ENCODE results near the gene GALNT7. TPM values are rescaled to one million over a fixed set of nuclear protein-coding genes. Genes with fewer than 3 reads are reported as not detected.
A peak's percentile ranks its signal among the peaks of the same experiment; 100 is the strongest.

Gene GALNT7
- total RNA-seq, 1 experiment from 2014 or later = 39.4 TPM

- DNase-seq = no peak
- Histone ChIP-seq H3K27me3 (ENCODE audit: control insufficient read depth, insufficient read depth, low read length) (no peaks in the 10 kb centered on the region), H3K4me3 (ENCODE audit: insufficient read depth, low read depth, low read length) (no peak overlapping the region), H3K36me3 (replicated peaks; ENCODE audit: control insufficient read depth, insufficient read depth, low read length) (no peaks in the 10 kb centered on the region)
Measured at GRCh38 chr4:173195109-173195508, 26.5 kb downstream of the GALNT7 start.

DNA sequence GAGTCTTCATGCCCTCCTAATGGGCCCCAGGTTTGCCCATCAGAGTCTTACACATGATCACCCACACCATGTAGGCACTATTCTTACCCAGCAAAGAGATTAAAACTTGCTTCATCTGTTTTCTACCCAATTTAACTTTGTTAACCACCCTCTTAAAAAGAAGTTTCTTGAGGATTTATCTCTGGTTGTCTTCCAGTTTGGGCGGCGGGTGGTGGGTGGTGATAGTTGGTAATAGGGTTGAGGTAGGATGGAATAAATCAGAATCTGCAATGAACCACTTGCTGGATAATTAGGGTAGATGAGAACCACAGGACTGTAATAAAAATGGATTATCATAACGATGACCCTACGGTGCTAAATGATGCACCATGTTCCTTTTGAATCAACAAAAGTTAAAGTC is 30.9 kb downstream of the GALNT7 start:
- Histone ChIP-seq H3K4me3 (ENCODE audit: insufficient read depth, low read depth, low read length) (no peak overlapping the region), H3K36me3 (replicated peaks; ENCODE audit: control insufficient read depth, insufficient read depth, low read length) (no peaks in the 10 kb centered on the region), H3K27me3 (ENCODE audit: control insufficient read depth, insufficient read depth, low read length) (no peaks in the 10 kb centered on the region)
- DNase-seq = no peak

DNA sequence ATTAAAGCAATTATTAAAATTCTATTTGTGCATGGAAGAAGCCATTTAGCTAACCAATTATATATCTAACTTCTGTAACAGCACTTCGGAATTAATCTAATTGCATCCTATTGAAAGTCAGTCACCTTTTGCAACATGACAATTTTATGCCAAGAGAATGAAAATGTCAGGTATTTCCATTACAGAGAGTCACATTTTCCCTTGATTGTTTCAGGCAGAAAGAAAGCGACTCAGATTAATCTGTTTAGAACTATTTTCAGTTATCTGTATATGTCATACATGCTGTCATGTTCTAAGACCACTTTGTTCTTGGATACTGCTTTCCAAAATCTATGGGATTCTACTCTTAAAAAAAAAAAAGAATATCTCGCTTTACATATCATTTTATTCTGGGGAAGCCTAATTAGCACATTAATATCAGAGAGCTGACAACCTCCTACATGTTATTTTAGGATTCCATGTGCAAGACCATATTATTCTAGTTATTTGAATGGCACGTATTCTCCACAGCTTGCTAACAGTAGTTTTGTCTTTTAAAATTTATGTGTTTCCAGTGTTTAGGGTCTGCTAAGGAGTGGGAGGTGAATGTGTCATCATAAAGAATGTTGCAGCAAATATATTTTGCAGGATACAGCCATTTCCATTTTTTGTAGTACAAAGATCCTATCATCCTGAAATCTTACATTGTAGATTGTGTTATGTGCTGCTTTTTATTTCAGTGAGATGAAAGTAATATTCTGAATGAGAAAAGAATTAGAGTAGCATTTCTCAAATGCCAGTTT is 31.7 kb downstream of the GALNT7 start:
- H3K36me3 ChIP-seq (replicated peaks; ENCODE audit: control insufficient read depth, insufficient read depth, low read length) = no peaks in the 10 kb centered on the region
- DNase-seq = no peak
- no peaks in the 10 kb centered on the region for H3K27me3 ChIP-seq (ENCODE audit: control insufficient read depth, insufficient read depth, low read length)
- H3K4me3 ChIP-seq (ENCODE audit: insufficient read depth, low read depth, low read length) = no peak overlapping the region

DNA sequence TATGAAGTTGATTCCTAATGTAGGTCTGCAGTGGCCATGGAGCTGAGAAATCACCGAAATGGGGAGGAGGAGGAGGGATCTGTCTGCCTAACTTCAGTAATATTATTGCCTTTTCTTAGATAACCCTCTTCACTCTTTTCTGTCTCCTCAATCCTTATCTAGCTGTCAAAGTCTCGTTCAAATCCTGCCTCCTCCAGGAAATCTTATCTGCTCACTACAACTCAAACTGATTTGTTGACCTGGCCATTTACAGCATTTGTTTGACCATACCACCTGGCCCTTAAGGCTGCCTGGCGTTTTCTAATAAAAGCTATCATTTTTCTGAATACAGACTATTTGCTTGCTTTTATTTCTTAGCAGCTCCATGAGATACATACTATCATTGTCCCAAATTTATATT is 33.8 kb downstream of the GALNT7 start:
- Histone ChIP-seq H3K27me3 (ENCODE audit: control insufficient read depth, insufficient read depth, low read length) (no peaks in the 10 kb centered on the region), H3K4me3 (ENCODE audit: insufficient read depth, low read depth, low read length) (no peak overlapping the region)
- no peak for DNase-seq

GRCh38 chr4:173205656-173206055 is 37.0 kb downstream of the GALNT7 start:
- DNase-seq = no peak
- Histone ChIP-seq H3K4me3 (ENCODE audit: insufficient read depth, low read depth, low read length) (no peak overlapping the region), H3K36me3 (replicated peaks; ENCODE audit: control insufficient read depth, insufficient read depth, low read length) (no peaks in the 10 kb centered on the region), H3K27me3 (ENCODE audit: control insufficient read depth, insufficient read depth, low read length) (no peaks in the 10 kb centered on the region)

More for the DNA sequence above, 33.8 kb downstream of the GALNT7 start:
- no peaks in the 10 kb centered on the region for H3K36me3 ChIP-seq (replicated peaks; ENCODE audit: control insufficient read depth, insufficient read depth, low read length)

DNA sequence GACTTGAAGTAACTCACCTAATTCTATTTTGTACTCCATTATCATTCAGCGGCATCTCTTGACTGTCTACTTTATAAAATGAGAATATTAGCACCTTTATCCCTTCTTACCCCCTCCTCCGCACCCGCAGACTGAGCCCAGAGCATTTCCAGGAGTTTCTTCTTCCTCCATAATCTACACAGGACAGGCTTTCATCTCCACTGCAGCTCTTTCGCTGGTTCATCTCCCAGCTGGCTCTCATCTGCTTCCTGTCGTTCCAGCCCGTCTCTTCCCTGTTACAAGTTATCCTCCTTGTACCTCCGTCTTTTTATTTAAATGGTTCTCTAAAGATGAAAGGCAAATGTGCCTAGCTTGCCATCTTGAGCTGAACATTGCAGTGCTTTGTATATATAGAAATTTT is 39.8 kb downstream of the GALNT7 start:
- H3K27me3 ChIP-seq (ENCODE audit: control insufficient read depth, insufficient read depth, low read length) = no peaks in the 10 kb centered on the region
- peak; percentile 32 for DNase-seq
- no peaks in the 10 kb centered on the region for H3K36me3 ChIP-seq (replicated peaks; ENCODE audit: control insufficient read depth, insufficient read depth, low read length)
- H3K4me3 ChIP-seq (ENCODE audit: insufficient read depth, low read depth, low read length) = no peak overlapping the region

DNA sequence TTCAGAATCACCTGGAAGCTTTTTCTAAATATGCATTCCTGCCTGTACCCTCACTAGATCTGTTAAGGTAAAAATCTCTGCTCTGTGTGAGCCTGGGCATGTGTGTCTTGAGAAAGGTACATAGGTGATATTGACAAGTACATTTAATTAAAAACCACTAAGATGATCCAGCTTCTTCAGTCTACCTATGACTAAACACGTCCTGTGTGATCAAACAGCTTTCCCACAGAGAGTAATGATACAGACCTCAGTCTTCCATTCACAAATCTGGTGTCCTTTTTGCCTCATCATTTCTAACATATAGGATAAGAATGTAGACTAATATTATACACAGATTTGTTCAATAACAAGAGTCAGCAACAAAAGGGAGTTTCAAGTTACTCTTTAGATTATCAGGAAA is 42.6 kb downstream of the GALNT7 start:
- H3K4me3 ChIP-seq (ENCODE audit: insufficient read depth, low read depth, low read length) = no peak overlapping the region
- no peaks in the 10 kb centered on the region for H3K36me3 ChIP-seq (replicated peaks; ENCODE audit: control insufficient read depth, insufficient read depth, low read length)
- no peak for DNase-seq
- no peaks in the 10 kb centered on the region for H3K27me3 ChIP-seq (ENCODE audit: control insufficient read depth, insufficient read depth, low read length)

GRCh38 chr4:173211838-173212237 is 43.2 kb downstream of the GALNT7 start:
- no peak for DNase-seq
- H3K4me3 ChIP-seq (ENCODE audit: insufficient read depth, low read depth, low read length) = no peak overlapping the region
- no peaks in the 10 kb centered on the region for H3K36me3 ChIP-seq (replicated peaks; ENCODE audit: control insufficient read depth, insufficient read depth, low read length)
- H3K27me3 ChIP-seq (ENCODE audit: control insufficient read depth, insufficient read depth, low read length) = no peaks in the 10 kb centered on the region

GRCh38 chr4:173212379-173212778 is 43.8 kb downstream of the GALNT7 start:
- no peaks in the 10 kb centered on the region for H3K36me3 ChIP-seq (replicated peaks; ENCODE audit: control insufficient read depth, insufficient read depth, low read length)

GRCh38 chr4:173213296-173213695 is 44.7 kb downstream of the GALNT7 start:
- Histone ChIP-seq H3K27me3 (ENCODE audit: control insufficient read depth, insufficient read depth, low read length) (no peaks in the 10 kb centered on the region), H3K36me3 (replicated peaks; ENCODE audit: control insufficient read depth, insufficient read depth, low read length) (no peaks in the 10 kb centered on the region), H3K4me3 (ENCODE audit: insufficient read depth, low read depth, low read length) (no peak overlapping the region)
- no peak for DNase-seq

More at GRCh38 chr4:173212379-173212778, 43.8 kb downstream of the GALNT7 start:
- no peaks in the 10 kb centered on the region for H3K27me3 ChIP-seq (ENCODE audit: control insufficient read depth, insufficient read depth, low read length)
- DNase-seq = no peak
- H3K4me3 ChIP-seq (ENCODE audit: insufficient read depth, low read depth, low read length) = no peak overlapping the region

- Histone ChIP-seq H3K4me3 (ENCODE audit: insufficient read depth, low read depth, low read length) (no peak overlapping the region), H3K36me3 (replicated peaks; ENCODE audit: control insufficient read depth, insufficient read depth, low read length) (no peaks in the 10 kb centered on the region), H3K27me3 (ENCODE audit: control insufficient read depth, insufficient read depth, low read length) (no peaks in the 10 kb centered on the region)
- DNase-seq = no peak
Measured at GRCh38 chr4:173214231-173214630, 45.6 kb downstream of the GALNT7 start.

DNA sequence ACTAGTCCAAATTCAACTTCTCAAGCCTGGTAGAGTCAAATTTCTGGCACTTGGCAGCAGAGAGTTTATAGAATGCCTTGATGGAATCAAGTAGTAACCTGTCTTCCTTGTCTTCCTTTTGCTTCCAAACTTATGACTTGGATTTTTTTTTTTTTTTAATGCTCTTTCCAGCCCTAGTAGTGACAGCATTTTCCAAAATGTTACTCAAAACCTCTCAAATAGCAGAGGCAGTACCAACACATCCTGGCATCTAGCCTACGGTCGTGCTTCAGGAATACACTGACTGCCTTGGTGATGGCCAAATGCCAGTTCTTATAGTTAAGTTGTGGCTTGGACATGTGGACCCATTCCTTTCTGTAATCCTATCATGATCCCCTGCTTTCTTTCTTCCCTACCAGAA is 46.0 kb downstream of the GALNT7 start:
- no peaks in the 10 kb centered on the region for H3K27me3 ChIP-seq (ENCODE audit: control insufficient read depth, insufficient read depth, low read length)
- no peak for DNase-seq
- no peaks in the 10 kb centered on the region for H3K36me3 ChIP-seq (replicated peaks; ENCODE audit: control insufficient read depth, insufficient read depth, low read length)
- H3K4me3 ChIP-seq (ENCODE audit: insufficient read depth, low read depth, low read length) = no peak overlapping the region

- Histone ChIP-seq H3K36me3 (replicated peaks; ENCODE audit: control insufficient read depth, insufficient read depth, low read length) (no peaks in the 10 kb centered on the region), H3K4me3 (ENCODE audit: insufficient read depth, low read depth, low read length) (no peak overlapping the region), H3K27me3 (ENCODE audit: control insufficient read depth, insufficient read depth, low read length) (no peaks in the 10 kb centered on the region)
- no peak for DNase-seq
Measured at GRCh38 chr4:173217075-173217474, 48.5 kb downstream of the GALNT7 start.

GRCh38 chr4:173217727-173218126 is 49.1 kb downstream of the GALNT7 start:
- no peaks in the 10 kb centered on the region for H3K27me3 ChIP-seq (ENCODE audit: control insufficient read depth, insufficient read depth, low read length)
- H3K36me3 ChIP-seq (replicated peaks; ENCODE audit: control insufficient read depth, insufficient read depth, low read length) = no peaks in the 10 kb centered on the region
- no peak overlapping the region for H3K4me3 ChIP-seq (ENCODE audit: insufficient read depth, low read depth, low read length)
- no peak for DNase-seq

GRCh38 chr4:173218411-173219125 is 50.0 kb downstream of the GALNT7 start:
- Histone ChIP-seq H3K36me3 (replicated peaks; ENCODE audit: control insufficient read depth, insufficient read depth, low read length) (no peaks in the 10 kb centered on the region), H3K4me3 (ENCODE audit: insufficient read depth, low read depth, low read length) (no peak overlapping the region), H3K27me3 (ENCODE audit: control insufficient read depth, insufficient read depth, low read length) (no peaks in the 10 kb centered on the region)
- no peak for DNase-seq

Data from H7 (cell line).